GM23338 (cell line): Measurements from ENCODE around the gene SERINC1. TPM values are rescaled to one million over a fixed set of nuclear protein-coding genes. Genes with fewer than 3 reads are reported as not detected.
A peak's percentile ranks its signal among the peaks of the same experiment; 100 is the strongest.

Experiments used
- ATAC-seq: fragments of 200-7000 bp; cut with Tn5 transposase; 3 replicates; pipeline ENCODE4 v1.9.1; 2020
- DNase-seq: peaks from one replicate; pipeline ENCODE4 v3.0.0-alpha.2; 2015; ENCODE audit warnings: low spot score
- H2AFZ ChIP-seq: fragments of 200-600 bp; sonication (generic); 2 replicates; pipeline ENCODE4 v1.8.0; 2016; ENCODE audit warnings: antibody characterized with exemption, mild to moderate bottlenecking, moderate library complexity
- H3F3A ChIP-seq: fragments of 200-600 bp; sonication (generic); replicated peaks from 2 replicates; pipeline ENCODE4 v1.8.0; 2017; ENCODE audit warnings: antibody characterized with exemption, mixed run types, low read depth
- H3K27ac ChIP-seq: fragments of 200-600 bp; sonication (generic); 2 replicates; pipeline ENCODE4 v1.6.1; 2016; ENCODE audit warnings: low read depth
- H3K27me3 ChIP-seq: fragments of 200-600 bp; sonication (generic); 2 replicates; pipeline ENCODE4 v1.8.0; 2016; ENCODE audit warnings: mild to moderate bottlenecking, mixed run types, moderate library complexity; ENCODE audit not compliant: insufficient read depth
- H3K36me3 ChIP-seq: fragments of 200-600 bp; sonication (generic); 2 replicates; pipeline ENCODE4 v1.8.0; 2016; ENCODE audit warnings: mild to moderate bottlenecking; ENCODE audit not compliant: insufficient read depth
- H3K4me1 ChIP-seq: fragments of 200-600 bp; sonication (generic); 2 replicates; pipeline ENCODE4 v1.8.0; 2016; ENCODE audit warnings: mild to moderate bottlenecking, moderate library complexity; ENCODE audit not compliant: insufficient read depth
- H3K4me2 ChIP-seq: fragments of 200-600 bp; sonication (generic); 2 replicates; pipeline ENCODE4 v1.7.1; 2017; ENCODE audit warnings: mixed run types
- H3K4me3 ChIP-seq: fragments of 200-600 bp; sonication (generic); 2 replicates; pipeline ENCODE4 v1.6.1; 2016; ENCODE audit warnings: mixed run types
- H3K79me2 ChIP-seq: fragments of 200-600 bp; sonication (generic); replicated peaks from 2 replicates; pipeline ENCODE4 v1.8.0; 2017; ENCODE audit warnings: mild to moderate bottlenecking; ENCODE audit not compliant: insufficient read depth
- H3K9me2 ChIP-seq: fragments of 200-600 bp; sonication (generic); 2 replicates; pipeline ENCODE4 v1.8.0; 2017; ENCODE audit not compliant: insufficient read depth
- H4K20me1 ChIP-seq: fragments of 200-600 bp; sonication (generic); replicated peaks from 2 replicates; pipeline ENCODE4 v1.8.0; 2017; ENCODE audit warnings: mild to moderate bottlenecking; ENCODE audit not compliant: insufficient read depth
- H3K27ac Mint-ChIP-seq: 2 replicates; pipeline ENCODE4 v1.8.0; 2020; ENCODE audit warnings: inconsistent platforms, mild to moderate bottlenecking, moderate library complexity, mixed read lengths
- H3K27me3 Mint-ChIP-seq: 3 replicates; pipeline ENCODE4 v1.8.0; 2022; ENCODE audit warnings: low read depth, mild to moderate bottlenecking, moderate library complexity, mixed read lengths, inconsistent platforms; ENCODE audit not compliant: insufficient read depth, poor library complexity
- H3K36me3 Mint-ChIP-seq: 3 replicates; pipeline ENCODE4 v1.8.0; 2021; ENCODE audit warnings: low read depth, mild to moderate bottlenecking, inconsistent platforms, moderate library complexity, mixed read lengths
- H3K4me1 Mint-ChIP-seq: 3 replicates; pipeline ENCODE4 v1.8.0; 2020; ENCODE audit warnings: mild to moderate bottlenecking, inconsistent platforms, mixed read lengths
- H3K4me3 Mint-ChIP-seq: 3 replicates; pipeline ENCODE4 v1.8.0; 2021; ENCODE audit warnings: moderate library complexity, mild to moderate bottlenecking, inconsistent platforms, mixed read lengths
- H3K9me3 Mint-ChIP-seq: 3 replicates; pipeline ENCODE4 v1.8.0; 2020; ENCODE audit warnings: moderate library complexity, mild to moderate bottlenecking, inconsistent platforms, mixed read lengths
- CREB1 ChIP-seq: fragments of 250-450 bp; sonication (Bioruptor Pico); IDR thresholded peaks from 2 replicates; pipeline ENCODE4 v1.5.0; 2020; ENCODE audit warnings: low read depth, mild to moderate bottlenecking, moderate library complexity
- CTCF ChIP-seq, 2 experiments: fragments of 200-600 bp in 1 of 2; sonication (generic) in 1 of 2; conservative IDR thresholded peaks; 2 replicates each; pipeline versions ENCODE4 v1.5.1 to v1.6.1; 2016 to 2017; ENCODE audit warnings: antibody characterized with exemption in 2 of 2, low read depth in 2 of 2, mild to moderate bottlenecking in 2 of 2, moderate library complexity in 1 of 2
- ETS1 ChIP-seq: IDR thresholded peaks from 2 replicates; pipeline ENCODE4 v1.6.1; 2016; ENCODE audit warnings: antibody characterized with exemption
- EZH2 ChIP-seq: fragments of 200-600 bp; sonication (generic); IDR thresholded peaks from one replicate; pipeline ENCODE4 v1.8.0; 2017; ENCODE audit warnings: antibody characterized with exemption, mild to moderate bottlenecking, low read depth; ENCODE audit not compliant: unreplicated experiment
- NANOG ChIP-seq: IDR thresholded peaks from 2 replicates; pipeline ENCODE4 v1.6.1; 2016; ENCODE audit warnings: antibody characterized with exemption, borderline replicate concordance
- POLR2AphosphoS5 ChIP-seq: IDR thresholded peaks from 2 replicates; pipeline ENCODE4 v1.6.1; 2016; ENCODE audit warnings: antibody characterized with exemption, low read depth
- STAT1 ChIP-seq: IDR thresholded peaks from one replicate; pipeline ENCODE4 v1.6.1; 2016; ENCODE audit warnings: antibody characterized with exemption; ENCODE audit not compliant: unreplicated experiment
- ZNF114 ChIP-seq: fragments of 250-450 bp; sonication (Bioruptor Pico); IDR thresholded peaks from 2 replicates; pipeline ENCODE4 v1.5.0; 2020; ENCODE audit warnings: mild to moderate bottlenecking, moderate library complexity
- ZNF331 ChIP-seq: fragments of 250-450 bp; sonication (Bioruptor Pico); IDR thresholded peaks from 2 replicates; pipeline ENCODE4 v1.5.0; 2020; ENCODE audit warnings: low read depth, mild to moderate bottlenecking, moderate library complexity
- polyA plus RNA-seq: library from polyadenylated mRNA; unstranded; fragments of >200 nt; fragmentation: Nextera tagmentation; extraction: Ambion mirVana; gene quantifications from 2 replicates; pipeline ENCODE4 v1.2.1, GENCODE V29; 2016
- total RNA-seq: library from RNA; depleted of rRNA; stranded (reverse); fragments of >200 nt; shearing (Covaris generic); gene quantifications from 2 replicates; pipeline ENCODE4 v1.2.3, GENCODE V29; 2014
- TF ChIP-seq, protein P1 (sequence below): IDR thresholded peaks from one replicate; pipeline ENCODE4 v1.6.1; 2018; ENCODE audit warnings: antibody characterized with exemption; ENCODE audit not compliant: unreplicated experiment

Gene SERINC1
- total and polyA plus RNA-seq, 2 experiments from 2014 or later, result 17.6 to 43.0 TPM

- peaks cover 91% of the 10 kb centered on the region for H3K79me2 ChIP-seq
- H3K9me3 Mint-ChIP-seq, result peaks cover 74% of the 10 kb centered on the region
- H3K36me3 ChIP-seq, result peaks cover 53% of the 10 kb centered on the region
- ATAC-seq (no peak), DNase-seq (no peak)
- H3K4me2 ChIP-seq, result no peak overlapping the region
- no peaks in the 10 kb centered on the region for H3K9me2 ChIP-seq
- TF ChIP-seq POLR2AphosphoS5, result no peak
- TF ChIP-seq, protein P1, sequence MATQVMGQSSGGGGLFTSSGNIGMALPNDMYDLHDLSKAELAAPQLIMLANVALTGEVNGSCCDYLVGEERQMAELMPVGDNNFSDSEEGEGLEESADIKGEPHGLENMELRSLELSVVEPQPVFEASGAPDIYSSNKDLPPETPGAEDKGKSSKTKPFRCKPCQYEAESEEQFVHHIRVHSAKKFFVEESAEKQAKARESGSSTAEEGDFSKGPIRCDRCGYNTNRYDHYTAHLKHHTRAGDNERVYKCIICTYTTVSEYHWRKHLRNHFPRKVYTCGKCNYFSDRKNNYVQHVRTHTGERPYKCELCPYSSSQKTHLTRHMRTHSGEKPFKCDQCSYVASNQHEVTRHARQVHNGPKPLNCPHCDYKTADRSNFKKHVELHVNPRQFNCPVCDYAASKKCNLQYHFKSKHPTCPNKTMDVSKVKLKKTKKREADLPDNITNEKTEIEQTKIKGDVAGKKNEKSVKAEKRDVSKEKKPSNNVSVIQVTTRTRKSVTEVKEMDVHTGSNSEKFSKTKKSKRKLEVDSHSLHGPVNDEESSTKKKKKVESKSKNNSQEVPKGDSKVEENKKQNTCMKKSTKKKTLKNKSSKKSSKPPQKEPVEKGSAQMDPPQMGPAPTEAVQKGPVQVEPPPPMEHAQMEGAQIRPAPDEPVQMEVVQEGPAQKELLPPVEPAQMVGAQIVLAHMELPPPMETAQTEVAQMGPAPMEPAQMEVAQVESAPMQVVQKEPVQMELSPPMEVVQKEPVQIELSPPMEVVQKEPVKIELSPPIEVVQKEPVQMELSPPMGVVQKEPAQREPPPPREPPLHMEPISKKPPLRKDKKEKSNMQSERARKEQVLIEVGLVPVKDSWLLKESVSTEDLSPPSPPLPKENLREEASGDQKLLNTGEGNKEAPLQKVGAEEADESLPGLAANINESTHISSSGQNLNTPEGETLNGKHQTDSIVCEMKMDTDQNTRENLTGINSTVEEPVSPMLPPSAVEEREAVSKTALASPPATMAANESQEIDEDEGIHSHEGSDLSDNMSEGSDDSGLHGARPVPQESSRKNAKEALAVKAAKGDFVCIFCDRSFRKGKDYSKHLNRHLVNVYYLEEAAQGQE, result no peak
- no peak for TF ChIP-seq CTCF (conservative IDR thresholded peaks at IDR 0.05; ENCODE audit: low read depth in 2 of 2)
- TF ChIP-seq NANOG, result no peak
- TF ChIP-seq CREB1 (CRISPR knock-in tag), result no peak
- no peak for TF ChIP-seq EZH2
- no peak for TF ChIP-seq ZNF114 (CRISPR knock-in tag)
- no peaks in the 10 kb centered on the region for H3F3A ChIP-seq
- H3K36me3 Mint-ChIP-seq, result peaks cover 95% of the 10 kb centered on the region
- H3K4me3 ChIP-seq, result no peak overlapping the region
- H3K27ac ChIP-seq, result no peak overlapping the region
- no peaks in the 10 kb centered on the region for H3K27me3 ChIP-seq
- no peak overlapping the region for H3K27ac Mint-ChIP-seq
- H4K20me1 ChIP-seq, result peaks cover 18% of the 10 kb centered on the region
- no peak overlapping the region for H3K4me3 Mint-ChIP-seq
- peaks cover 13% of the 10 kb centered on the region for H3K4me1 ChIP-seq
- H2AFZ ChIP-seq, result no peak overlapping the region
- H3K27me3 Mint-ChIP-seq, result peaks cover 8% of the 10 kb centered on the region
- H3K4me1 Mint-ChIP-seq, result peaks cover 12% of the 10 kb centered on the region
Observed at GRCh38 chr6:122494665-122495272, 23.2 kb upstream of the SERINC1 start.

- Mint-ChIP-seq H3K27ac (no peak overlapping the region), H3K4me3 (no peak overlapping the region), H3K4me1 (peaks cover 16% of the 10 kb centered on the region), H3K27me3 (peaks cover 8% of the 10 kb centered on the region), H3K36me3 (peaks cover 86% of the 10 kb centered on the region), H3K9me3 (peaks cover 47% of the 10 kb centered on the region)
- H3K4me2 ChIP-seq, result no peak overlapping the region
- peaks cover 17% of the 10 kb centered on the region for H3K4me1 ChIP-seq
- H3K27ac ChIP-seq, result no peak overlapping the region
- peaks cover 93% of the 10 kb centered on the region for H3K79me2 ChIP-seq
- H2AFZ ChIP-seq, result no peak overlapping the region
- peak; percentile 93 for ATAC-seq
- peak; percentile 83 for DNase-seq
- H3K27me3 ChIP-seq, result no peaks in the 10 kb centered on the region
- H3F3A ChIP-seq, result no peaks in the 10 kb centered on the region
- no peaks in the 10 kb centered on the region for H3K9me2 ChIP-seq
- H3K36me3 ChIP-seq, result peaks cover 29% of the 10 kb centered on the region
- H3K4me3 ChIP-seq, result no peak overlapping the region
- peaks cover 36% of the 10 kb centered on the region for H4K20me1 ChIP-seq
- no peak for TF ChIP-seq CREB1 (CRISPR knock-in tag)
- TF ChIP-seq STAT1, result no peak
- no peak for TF ChIP-seq ETS1
- no peak for TF ChIP-seq ZNF331 (CRISPR knock-in tag)
Observed at GRCh38 chr6:122491919-122492555, 20.4 kb upstream of the SERINC1 start.
